Liver (tissue), 9 donors: ENCODE measurements around the gene CSPG4. TPM values are rescaled to one million over a fixed set of nuclear protein-coding genes. Genes with fewer than 3 reads are reported as not detected.

Experiments used
- DNase-seq: peaks from one replicate; pipeline ENCODE4 v3.0.0-alpha.2; 2017; ENCODE audit warnings: low spot score
- H3K27ac ChIP-seq, 2 donors: one replicate each; pipeline ENCODE4 v1.7.0; 2013; ENCODE audit warnings: inconsistent platforms in 2 of 2, low read length in 2 of 2, control low read depth in 1 of 2, low read depth in 1 of 2, mild to moderate bottlenecking in 1 of 2
- H3K27me3 ChIP-seq, 4 donors: one replicate each; pipeline versions ENCODE4 v1.6.1 to v1.7.0; 2013; ENCODE audit warnings: low read length in 3 of 4, inconsistent platforms in 1 of 4, mild to moderate bottlenecking in 1 of 4, moderate library complexity in 1 of 4; ENCODE audit not compliant: control insufficient read depth in 4 of 4, insufficient read depth in 4 of 4
- H3K36me3 ChIP-seq, 4 donors: one replicate each; pipeline versions ENCODE4 v1.6.1 to v1.7.0; 2013; ENCODE audit warnings: low read length in 3 of 4, mild to moderate bottlenecking in 3 of 4, low read depth in 1 of 4, moderate library complexity in 1 of 4; ENCODE audit not compliant: control insufficient read depth in 4 of 4, insufficient read depth in 3 of 4
- H3K4me1 ChIP-seq, 4 donors: one replicate each; pipeline versions ENCODE4 v1.6.1 to v1.7.0; 2013; ENCODE audit warnings: low read length in 3 of 4, mild to moderate bottlenecking in 3 of 4, moderate library complexity in 1 of 4; ENCODE audit not compliant: control insufficient read depth in 4 of 4, insufficient read depth in 4 of 4
- H3K4me3 ChIP-seq, 3 donors: one replicate each; pipeline versions ENCODE4 v1.6.1 to v1.7.0; 2013; ENCODE audit warnings: low read length in 3 of 3, control low read depth in 1 of 3, low read depth in 1 of 3, mild to moderate bottlenecking in 1 of 3
- H3K9ac ChIP-seq, 2 donors: one replicate each; pipeline ENCODE4 v1.7.0; 2013; ENCODE audit warnings: low read length in 2 of 2, mild to moderate bottlenecking in 2 of 2, moderate library complexity in 2 of 2, control low read depth in 1 of 2, low read depth in 1 of 2
- H3K9me3 ChIP-seq, 4 donors: one replicate each; pipeline versions ENCODE4 v1.6.1 to v1.7.0; 2013; ENCODE audit warnings: low read length in 3 of 4; ENCODE audit not compliant: control insufficient read depth in 4 of 4
- ATF3 ChIP-seq: IDR thresholded peaks from 2 replicates; pipeline ENCODE4 v1.6.1; 2016; ENCODE audit warnings: antibody characterized with exemption
- CTCF ChIP-seq: fragments of 150-350 bp; IDR thresholded peaks from 2 replicates; pipeline ENCODE4 v1.5.1; 2017; ENCODE audit warnings: improper control_type of control experiment, low read depth, low read length; ENCODE audit not compliant: missing input control
- EGR1 ChIP-seq, 2 donors: IDR thresholded peaks; 2 replicates each; pipeline ENCODE4 v1.6.1; 2016 to 2018; ENCODE audit warnings: antibody characterized with exemption in 2 of 2, low read depth in 2 of 2
- FOXA1 ChIP-seq: IDR thresholded peaks from 2 replicates; pipeline ENCODE4 v1.6.1; 2016; ENCODE audit warnings: antibody characterized with exemption
- FOXA2 ChIP-seq: IDR thresholded peaks from 2 replicates; pipeline ENCODE4 v1.6.1; 2016; ENCODE audit warnings: antibody characterized with exemption
- GABPA ChIP-seq, 2 donors: IDR thresholded peaks in 1 of 2; conservative IDR thresholded peaks in 1 of 2; 2 replicates each; pipeline ENCODE4 v1.6.1; 2016; ENCODE audit warnings: antibody characterized with exemption in 2 of 2, mild to moderate bottlenecking in 1 of 2, moderate library complexity in 1 of 2
- HNF4A ChIP-seq, 2 donors: conservative IDR thresholded peaks; 2 replicates each; pipeline ENCODE4 v1.6.1; 2016; ENCODE audit warnings: antibody characterized with exemption in 2 of 2, mild to moderate bottlenecking in 2 of 2
- HNF4G ChIP-seq: IDR thresholded peaks from 2 replicates; pipeline ENCODE4 v1.6.1; 2016; ENCODE audit warnings: antibody characterized with exemption
- JUND ChIP-seq, 2 donors: IDR thresholded peaks; 2 replicates each; pipeline ENCODE4 v1.6.1; 2016; ENCODE audit warnings: antibody characterized with exemption in 2 of 2
- NR2F2 ChIP-seq: IDR thresholded peaks from 2 replicates; pipeline ENCODE4 v1.6.1; 2016; ENCODE audit warnings: antibody characterized with exemption
- RAD21 ChIP-seq, 2 donors: IDR thresholded peaks; 2 replicates each; pipeline ENCODE4 v1.6.1; 2016; ENCODE audit warnings: antibody characterized with exemption in 2 of 2, mild to moderate bottlenecking in 2 of 2
- RXRA ChIP-seq, 2 donors: IDR thresholded peaks; 2 replicates each; pipeline ENCODE4 v1.6.1; 2017 to 2018; ENCODE audit warnings: antibody characterized with exemption in 2 of 2, mild to moderate bottlenecking in 1 of 2
- SP1 ChIP-seq: IDR thresholded peaks from 2 replicates; pipeline ENCODE4 v1.6.1; 2018; ENCODE audit warnings: antibody characterized with exemption, mild to moderate bottlenecking
- TAF1 ChIP-seq: conservative IDR thresholded peaks from 2 replicates; pipeline ENCODE4 v1.6.1; 2016; ENCODE audit warnings: antibody characterized with exemption, mild to moderate bottlenecking
- YY1 ChIP-seq: IDR thresholded peaks from 2 replicates; pipeline ENCODE4 v1.6.1; 2016; ENCODE audit warnings: antibody characterized with exemption, mild to moderate bottlenecking
- WGBS: extraction: QIAGEN DNeasy Blood & Tissue Kit; methylation state at CpG from one replicate; pipeline ENCODE4 v1.1.7; 2013; 5-methylcytosine and 5-hydroxymethylcytosine counted together
- polyA plus RNA-seq, 2 donors: library from polyadenylated mRNA; stranded (reverse) in 1 of 2; unstranded in 1 of 2; fragments of 200-250 nt in 1 of 2; fragments of >200 nt in 1 of 2; fragmentation: Nextera tagmentation in 1 of 2; extraction: Ambion mirVana in 1 of 2; gene quantifications; one replicate each; pipeline versions ENCODE4 v1.2.1 to v1.2.3, GENCODE V29; 2013 to 2015
- total RNA-seq, 2 donors: library from RNA; depleted of rRNA; stranded (reverse); fragments of >200 nt; gene quantifications; one replicate each; pipeline ENCODE4 v1.2.3, GENCODE V29; 2014
- TF ChIP-seq, protein P1 (sequence below): IDR thresholded peaks from 2 replicates; pipeline ENCODE4 v1.6.1; 2016; ENCODE audit warnings: antibody characterized with exemption
- TF ChIP-seq, protein P2 (sequence below): IDR thresholded peaks from 2 replicates; pipeline ENCODE4 v1.6.1; 2016; ENCODE audit warnings: antibody characterized with exemption
- TF ChIP-seq, protein P3 (sequence below): IDR thresholded peaks from 2 replicates; pipeline ENCODE4 v1.6.1; 2016; ENCODE audit warnings: antibody characterized with exemption, mild to moderate bottlenecking
- donor health status: healthy.
- donor health status: healthy.
- donor health status: healthy.
- donor health status: healthy.
- donor health status: healthy.

Gene CSPG4
- total and polyA plus RNA-seq, 4 donors = 0.07 to 1.5 (median 0.76) TPM

GRCh38 chr15:75733761-75734651, 21.4 kb upstream of the CSPG4 start:
- no peaks in the 10 kb centered on the region for H3K27me3 ChIP-seq
- no peak overlapping the region for H3K9ac ChIP-seq
- TF ChIP-seq NR2F2 (no peak), ATF3 (no peak), SP1 (no peak), HNF4G (no peak), HNF4A (conservative IDR thresholded peaks at IDR 0.05) (no peak), FOXA1 (no peak), CTCF (no peak), EGR1 (IDR thresholded peaks at IDR 0.05; ENCODE audit: low read depth in 2 of 2) (no peak), JUND (IDR thresholded peaks at IDR 0.05) (no peak), FOXA2 (no peak), YY1 (no peak), TAF1 (no peak), GABPA (IDR thresholded peaks at IDR 0.05 in 1 of 2, conservative IDR thresholded peaks at IDR 0.05 in 1 of 2) (no peak), RAD21 (IDR thresholded peaks at IDR 0.05) (no peak), RXRA (IDR thresholded peaks at IDR 0.05) (no peak)
- TF ChIP-seq, protein P1, sequence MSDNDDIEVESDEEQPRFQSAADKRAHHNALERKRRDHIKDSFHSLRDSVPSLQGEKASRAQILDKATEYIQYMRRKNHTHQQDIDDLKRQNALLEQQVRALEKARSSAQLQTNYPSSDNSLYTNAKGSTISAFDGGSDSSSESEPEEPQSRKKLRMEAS = no peak
- TF ChIP-seq, protein P2, sequence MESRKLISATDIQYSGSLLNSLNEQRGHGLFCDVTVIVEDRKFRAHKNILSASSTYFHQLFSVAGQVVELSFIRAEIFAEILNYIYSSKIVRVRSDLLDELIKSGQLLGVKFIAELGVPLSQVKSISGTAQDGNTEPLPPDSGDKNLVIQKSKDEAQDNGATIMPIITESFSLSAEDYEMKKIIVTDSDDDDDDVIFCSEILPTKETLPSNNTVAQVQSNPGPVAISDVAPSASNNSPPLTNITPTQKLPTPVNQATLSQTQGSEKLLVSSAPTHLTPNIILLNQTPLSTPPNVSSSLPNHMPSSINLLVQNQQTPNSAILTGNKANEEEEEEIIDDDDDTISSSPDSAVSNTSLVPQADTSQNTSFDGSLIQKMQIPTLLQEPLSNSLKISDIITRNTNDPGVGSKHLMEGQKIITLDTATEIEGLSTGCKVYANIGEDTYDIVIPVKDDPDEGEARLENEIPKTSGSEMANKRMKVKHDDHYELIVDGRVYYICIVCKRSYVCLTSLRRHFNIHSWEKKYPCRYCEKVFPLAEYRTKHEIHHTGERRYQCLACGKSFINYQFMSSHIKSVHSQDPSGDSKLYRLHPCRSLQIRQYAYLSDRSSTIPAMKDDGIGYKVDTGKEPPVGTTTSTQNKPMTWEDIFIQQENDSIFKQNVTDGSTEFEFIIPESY = no peak
- TF ChIP-seq, protein P3, sequence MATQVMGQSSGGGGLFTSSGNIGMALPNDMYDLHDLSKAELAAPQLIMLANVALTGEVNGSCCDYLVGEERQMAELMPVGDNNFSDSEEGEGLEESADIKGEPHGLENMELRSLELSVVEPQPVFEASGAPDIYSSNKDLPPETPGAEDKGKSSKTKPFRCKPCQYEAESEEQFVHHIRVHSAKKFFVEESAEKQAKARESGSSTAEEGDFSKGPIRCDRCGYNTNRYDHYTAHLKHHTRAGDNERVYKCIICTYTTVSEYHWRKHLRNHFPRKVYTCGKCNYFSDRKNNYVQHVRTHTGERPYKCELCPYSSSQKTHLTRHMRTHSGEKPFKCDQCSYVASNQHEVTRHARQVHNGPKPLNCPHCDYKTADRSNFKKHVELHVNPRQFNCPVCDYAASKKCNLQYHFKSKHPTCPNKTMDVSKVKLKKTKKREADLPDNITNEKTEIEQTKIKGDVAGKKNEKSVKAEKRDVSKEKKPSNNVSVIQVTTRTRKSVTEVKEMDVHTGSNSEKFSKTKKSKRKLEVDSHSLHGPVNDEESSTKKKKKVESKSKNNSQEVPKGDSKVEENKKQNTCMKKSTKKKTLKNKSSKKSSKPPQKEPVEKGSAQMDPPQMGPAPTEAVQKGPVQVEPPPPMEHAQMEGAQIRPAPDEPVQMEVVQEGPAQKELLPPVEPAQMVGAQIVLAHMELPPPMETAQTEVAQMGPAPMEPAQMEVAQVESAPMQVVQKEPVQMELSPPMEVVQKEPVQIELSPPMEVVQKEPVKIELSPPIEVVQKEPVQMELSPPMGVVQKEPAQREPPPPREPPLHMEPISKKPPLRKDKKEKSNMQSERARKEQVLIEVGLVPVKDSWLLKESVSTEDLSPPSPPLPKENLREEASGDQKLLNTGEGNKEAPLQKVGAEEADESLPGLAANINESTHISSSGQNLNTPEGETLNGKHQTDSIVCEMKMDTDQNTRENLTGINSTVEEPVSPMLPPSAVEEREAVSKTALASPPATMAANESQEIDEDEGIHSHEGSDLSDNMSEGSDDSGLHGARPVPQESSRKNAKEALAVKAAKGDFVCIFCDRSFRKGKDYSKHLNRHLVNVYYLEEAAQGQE = no peak
- H3K4me1 ChIP-seq = peaks cover 2 to 13% (median 7%) of the 10 kb centered on the region in 4 donors
- no peak overlapping the region for H3K4me3 ChIP-seq
- H3K27ac ChIP-seq = no peak overlapping the region
- no peaks in the 10 kb centered on the region for H3K36me3 ChIP-seq
- 94% methylated on average over 14 of the region's 14 CpGs for whole genome bisulfite sequencing
- H3K9me3 ChIP-seq = no peaks in the 10 kb centered on the region
- DNase-seq = no peak
